SK-N-SH (cell line): ENCODE results near the gene KBTBD8. TPM values are rescaled to one million over a fixed set of nuclear protein-coding genes. Genes with fewer than 3 reads are reported as not detected.

ENCODE experiments used
- CTCF ChIA-PET: fragments of 300-600, 350-600 bp; formaldehyde crosslinking; extraction: SDS; loops from one replicate; lab custom pipeline; 2021; lab: Yijun Ruan, JAX
- POLR2A ChIA-PET: fragments of 350-600 bp; sonication (Branson Sonifier 250); formaldehyde crosslinking; extraction: SDS; loops from one replicate; lab custom pipeline; 2020; ENCODE audit warnings: antibody characterized with exemption, inconsistent platforms; lab: Yijun Ruan, JAX
- DNase-seq: peaks from one replicate; pipeline ENCODE4 v3.0.0; 2012
- H2AFZ ChIP-seq: fragments of 200-600 bp; sonication (generic); 2 replicates; pipeline ENCODE4 v1.8.1; 2016; ENCODE audit warnings: antibody characterized with exemption, mild to moderate bottlenecking, low read depth
- H3F3A ChIP-seq: fragments of 200-600 bp; sonication (generic); replicated peaks from 2 replicates; pipeline ENCODE3; 2016; ENCODE audit warnings: antibody characterized with exemption, mild to moderate bottlenecking; ENCODE audit not compliant: insufficient read depth
- H3K27ac ChIP-seq, 2 experiments: fragments of 200-500 bp in 1 of 2; fragments of 200-600 bp in 1 of 2; sonication (Bioruptor generic) in 1 of 2; sonication (generic), shearing (Covaris generic) in 1 of 2; 2 replicates each; pipeline versions ENCODE4 v1.5.1 to v1.6.1; 2014 to 2016; ENCODE audit warnings: low read depth in 2 of 2, inconsistent platforms in 1 of 2, low read length in 1 of 2, mild to moderate bottlenecking in 1 of 2, mixed read lengths in 1 of 2
- H3K27me3 ChIP-seq: fragments of 200-600 bp; sonication (generic), shearing (Covaris generic); 2 replicates; pipeline ENCODE4 v1.6.1; 2016; ENCODE audit warnings: mixed run types; ENCODE audit not compliant: insufficient read depth
- H3K36me3 ChIP-seq, 2 experiments: fragments of 200-500 bp in 1 of 2; fragments of 200-600 bp in 1 of 2; sonication (Bioruptor generic) in 1 of 2; sonication (generic) in 1 of 2; replicated peaks in 1 of 2; 2 replicates each; pipeline versions ENCODE3 to v1.5.1; 2014 to 2016; ENCODE audit warnings: low read length in 1 of 2, mild to moderate bottlenecking in 1 of 2; ENCODE audit not compliant: insufficient read depth in 2 of 2, control insufficient read depth in 1 of 2
- H3K4me1 ChIP-seq, 2 experiments: fragments of 200-500 bp in 1 of 2; fragments of 200-600 bp in 1 of 2; sonication (Bioruptor generic) in 1 of 2; sonication (generic), shearing (Covaris generic) in 1 of 2; 2 replicates each; pipeline versions ENCODE4 v1.5.1 to v1.6.1; 2014 to 2016; ENCODE audit warnings: low read depth in 1 of 2, low read length in 1 of 2, mixed run types in 1 of 2; ENCODE audit not compliant: insufficient read depth in 2 of 2, control insufficient read depth in 1 of 2
- H3K4me2 ChIP-seq: fragments of 200-600 bp; sonication (generic), shearing (Covaris generic); 2 replicates; pipeline ENCODE4 v1.6.1; 2017; ENCODE audit warnings: mixed run types
- H3K4me3 ChIP-seq, 2 experiments: fragments of 200-500 bp in 1 of 2; fragments of 200-600 bp in 1 of 2; sonication (Bioruptor generic) in 1 of 2; sonication (generic), shearing (Covaris generic) in 1 of 2; 2 replicates each; pipeline versions ENCODE4 v1.5.1 to v1.8.1; 2014 to 2016; ENCODE audit warnings: low read depth in 2 of 2, inconsistent platforms in 1 of 2, low read length in 1 of 2, mild to moderate bottlenecking in 1 of 2, mixed read lengths in 1 of 2, moderate library complexity in 1 of 2
- H3K79me2 ChIP-seq: fragments of 200-600 bp; sonication (generic); 2 replicates; pipeline ENCODE4 v1.8.1; 2017; ENCODE audit warnings: mild to moderate bottlenecking; ENCODE audit not compliant: insufficient read depth
- H3K9ac ChIP-seq: fragments of 200-600 bp; sonication (generic); 2 replicates; pipeline ENCODE4 v1.6.1; 2017; ENCODE audit warnings: mixed run types
- H3K9me2 ChIP-seq: fragments of 200-600 bp; sonication (generic); 2 replicates; pipeline ENCODE4 v1.6.1; 2017; ENCODE audit warnings: mixed run types
- H3K9me3 ChIP-seq: fragments of 200-600 bp; sonication (generic); 2 replicates; pipeline ENCODE4 v1.6.1; 2017; ENCODE audit warnings: mixed run types, mild to moderate bottlenecking, moderate library complexity
- H4K20me1 ChIP-seq: fragments of 200-600 bp; sonication (generic); 2 replicates; pipeline ENCODE4 v1.6.1; 2017; ENCODE audit warnings: mild to moderate bottlenecking, mixed run types; ENCODE audit not compliant: insufficient read depth
- CHD2 ChIP-seq: fragments of 150-350 bp; IDR thresholded peaks from 2 replicates; pipeline ENCODE4 v1.6.1; 2018; ENCODE audit warnings: low read length; ENCODE audit not compliant: partially characterized antibody
- EP300 ChIP-seq, 2 experiments: IDR thresholded peaks; 2 replicates each; pipeline versions ENCODE4 v1.4.0 to v1.6.1; 2012; ENCODE audit warnings: borderline replicate concordance in 1 of 2, low read depth in 1 of 2, low read length in 1 of 2
- EZH2phosphoT487 ChIP-seq: fragments of 200-600 bp; sonication (generic); IDR thresholded peaks from 2 replicates; pipeline ENCODE4 v1.6.1; 2017; ENCODE audit warnings: low read depth, mixed run types, mild to moderate bottlenecking, antibody characterized with exemption, moderate library complexity, borderline replicate concordance
- FOXM1 ChIP-seq: IDR thresholded peaks from 2 replicates; pipeline ENCODE4 v1.4.0; 2012; ENCODE audit warnings: low read depth, mild to moderate bottlenecking
- GABPA ChIP-seq: IDR thresholded peaks from 2 replicates; pipeline ENCODE4 v1.4.0; 2012; ENCODE audit warnings: low read depth, mild to moderate bottlenecking
- GATA2 ChIP-seq: sonication (generic); formaldehyde crosslinking; IDR thresholded peaks from 2 replicates; pipeline ENCODE4 v1.5.0; 2020; ENCODE audit warnings: mild to moderate bottlenecking, missing genetic modification reagents
- JUND ChIP-seq: IDR thresholded peaks from 2 replicates; pipeline ENCODE4 v1.4.0; 2012
- MEF2A ChIP-seq: IDR thresholded peaks from 2 replicates; pipeline ENCODE4 v1.4.0; 2012; ENCODE audit warnings: low read depth, borderline replicate concordance
- POLR2AphosphoS5 ChIP-seq: IDR thresholded peaks from 2 replicates; pipeline ENCODE4 v1.6.1; 2012; ENCODE audit warnings: low read depth, low read length
- RAD21 ChIP-seq: IDR thresholded peaks from 2 replicates; pipeline ENCODE4 v1.6.1; 2012; ENCODE audit warnings: mild to moderate bottlenecking, low read length
- TAF1 ChIP-seq: IDR thresholded peaks from 2 replicates; pipeline ENCODE4 v1.6.1; 2012; ENCODE audit warnings: low read depth, mild to moderate bottlenecking, low read length, moderate library complexity, borderline replicate concordance
- WGBS: methylation state at CpG from one replicate; pipeline ENCODE4 v1.1.6; 2017; ENCODE audit warnings: low lambda C conversion rate; 5-methylcytosine and 5-hydroxymethylcytosine counted together
- polyA plus RNA-seq, 3 experiments: library from polyadenylated mRNA; depleted of rRNA; stranded (reverse); fragments of >200 nt; gene quantifications; 2 replicates each; pipeline ENCODE4 v1.2.3, GENCODE V29; 2012
- TF ChIP-seq, protein P1 (sequence below): fragments of 150-350 bp; IDR thresholded peaks from 2 replicates; pipeline ENCODE4 v1.6.1; 2016; ENCODE audit warnings: mild to moderate bottlenecking, low read depth, low read length
- TF ChIP-seq, protein P2 (sequence below): IDR thresholded peaks from 2 replicates; pipeline ENCODE4 v1.4.0; 2012; ENCODE audit warnings: low read depth, borderline replicate concordance
- TF ChIP-seq, protein P3 (sequence below): IDR thresholded peaks from 2 replicates; pipeline ENCODE4; 2012

The KBTBD8 gene
- polyA plus RNA-seq, 1 of the 3 experiments (the other 2 are of a cell fraction): 0.36 TPM

DNA sequence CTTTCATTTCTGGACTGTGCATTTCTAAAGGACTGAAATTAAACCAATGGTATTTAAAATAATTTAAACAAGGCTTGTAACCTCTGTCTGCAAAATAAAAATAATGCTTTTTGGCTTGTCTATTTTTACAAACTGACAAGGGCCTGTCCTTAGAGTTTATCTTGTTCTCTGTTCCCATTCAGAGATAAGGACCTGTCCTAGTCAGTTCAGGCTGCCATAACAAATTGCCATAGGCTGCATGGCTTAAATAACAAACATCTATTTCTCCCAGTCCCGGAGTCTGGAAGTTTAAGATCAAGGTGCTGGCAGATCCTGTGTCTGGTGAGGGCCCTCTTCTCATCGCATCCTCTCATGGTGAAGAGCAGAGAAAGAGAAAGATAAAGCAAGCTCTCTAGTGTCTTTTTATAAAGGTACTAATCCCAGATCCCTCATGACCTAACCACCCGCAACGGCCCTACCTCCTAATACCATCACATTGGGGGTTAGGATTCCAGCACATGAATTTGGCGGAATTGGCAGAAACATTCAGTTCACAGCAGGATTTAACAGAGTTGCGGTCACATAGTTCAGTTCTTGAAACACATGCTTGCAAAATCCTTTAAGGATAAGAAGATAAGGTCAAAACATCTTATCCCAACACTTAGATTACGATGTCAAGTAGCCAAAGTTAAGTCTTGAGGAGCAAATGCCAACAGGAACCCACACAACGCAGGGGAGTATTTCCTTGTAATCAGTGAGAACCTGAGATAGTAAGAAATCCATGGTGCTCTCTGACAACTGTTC lies 17.8 kb downstream of the KBTBD8 start:
- Histone ChIP-seq H3K27me3 (no peaks in the 10 kb centered on the region), H3K9me2 (no peaks in the 10 kb centered on the region), H2AFZ (no peak overlapping the region), H3K4me3 (no peak overlapping the region), H3K4me1 (no peaks in the 10 kb centered on the region; a peak in 1 of 4 replicates), H3K9me3 (no peaks in the 10 kb centered on the region; the same call in 1 of the 2 replicates), H3K9ac (no peak overlapping the region), H3K4me2 (no peak overlapping the region), H3K27ac (no peak overlapping the region), H3K79me2 (no peaks in the 10 kb centered on the region; the same call in 1 of the 2 replicates), H3K36me3 (no peaks in the 10 kb centered on the region), H3F3A (no peaks in the 10 kb centered on the region), H4K20me1 (no peaks in the 10 kb centered on the region)
- 78% methylated on average over 8 of the region's 8 CpGs for WGBS
- POLR2A ChIA-PET: no interaction called here
- TF ChIP-seq GABPA (no peak), EP300 (IDR thresholded peaks at IDR 0.05; ENCODE audit: borderline replicate concordance in 1 of 2, low read depth in 1 of 2, low read length in 1 of 2) (no peak), TAF1 (no peak), POLR2AphosphoS5 (no peak), JUND (no peak), RAD21 (no peak), GATA2 (CRISPR knock-in tag) (no peak), CHD2 (no peak), EZH2phosphoT487 (no peak), FOXM1 (no peak), MEF2A (no peak)
- TF ChIP-seq, protein P1, sequence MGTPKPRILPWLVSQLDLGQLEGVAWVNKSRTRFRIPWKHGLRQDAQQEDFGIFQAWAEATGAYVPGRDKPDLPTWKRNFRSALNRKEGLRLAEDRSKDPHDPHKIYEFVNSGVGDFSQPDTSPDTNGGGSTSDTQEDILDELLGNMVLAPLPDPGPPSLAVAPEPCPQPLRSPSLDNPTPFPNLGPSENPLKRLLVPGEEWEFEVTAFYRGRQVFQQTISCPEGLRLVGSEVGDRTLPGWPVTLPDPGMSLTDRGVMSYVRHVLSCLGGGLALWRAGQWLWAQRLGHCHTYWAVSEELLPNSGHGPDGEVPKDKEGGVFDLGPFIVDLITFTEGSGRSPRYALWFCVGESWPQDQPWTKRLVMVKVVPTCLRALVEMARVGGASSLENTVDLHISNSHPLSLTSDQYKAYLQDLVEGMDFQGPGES: no peak
- TF ChIP-seq, protein P2, sequence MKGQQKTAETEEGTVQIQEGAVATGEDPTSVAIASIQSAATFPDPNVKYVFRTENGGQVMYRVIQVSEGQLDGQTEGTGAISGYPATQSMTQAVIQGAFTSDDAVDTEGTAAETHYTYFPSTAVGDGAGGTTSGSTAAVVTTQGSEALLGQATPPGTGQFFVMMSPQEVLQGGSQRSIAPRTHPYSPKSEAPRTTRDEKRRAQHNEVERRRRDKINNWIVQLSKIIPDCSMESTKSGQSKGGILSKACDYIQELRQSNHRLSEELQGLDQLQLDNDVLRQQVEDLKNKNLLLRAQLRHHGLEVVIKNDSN: no peak
- TF ChIP-seq, protein P3, sequence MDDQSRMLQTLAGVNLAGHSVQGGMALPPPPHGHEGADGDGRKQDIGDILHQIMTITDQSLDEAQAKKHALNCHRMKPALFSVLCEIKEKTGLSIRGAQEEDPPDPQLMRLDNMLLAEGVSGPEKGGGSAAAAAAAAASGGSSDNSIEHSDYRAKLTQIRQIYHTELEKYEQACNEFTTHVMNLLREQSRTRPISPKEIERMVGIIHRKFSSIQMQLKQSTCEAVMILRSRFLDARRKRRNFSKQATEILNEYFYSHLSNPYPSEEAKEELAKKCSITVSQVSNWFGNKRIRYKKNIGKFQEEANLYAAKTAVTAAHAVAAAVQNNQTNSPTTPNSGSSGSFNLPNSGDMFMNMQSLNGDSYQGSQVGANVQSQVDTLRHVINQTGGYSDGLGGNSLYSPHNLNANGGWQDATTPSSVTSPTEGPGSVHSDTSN: no peak
- DNase-seq: no peak
- CTCF ChIA-PET: no interaction called here
